HG03135 (cell line): ENCODE measurements around the gene NBEAL1.
"Not testable (repeated sequence)": the region's sequence is repeated elsewhere in the genome, so short reads cannot be mapped to it uniquely, and the experiment has no call there.

Experiments used
- ATAC-seq: cut with Tn5 transposase; IDR thresholded peaks from one replicate; pipeline ENCODE4 v1.9.1; 2021; ENCODE audit warnings: mild to moderate bottlenecking, moderate library complexity; ENCODE audit not compliant: unreplicated experiment

The NBEAL1 gene

DNA sequence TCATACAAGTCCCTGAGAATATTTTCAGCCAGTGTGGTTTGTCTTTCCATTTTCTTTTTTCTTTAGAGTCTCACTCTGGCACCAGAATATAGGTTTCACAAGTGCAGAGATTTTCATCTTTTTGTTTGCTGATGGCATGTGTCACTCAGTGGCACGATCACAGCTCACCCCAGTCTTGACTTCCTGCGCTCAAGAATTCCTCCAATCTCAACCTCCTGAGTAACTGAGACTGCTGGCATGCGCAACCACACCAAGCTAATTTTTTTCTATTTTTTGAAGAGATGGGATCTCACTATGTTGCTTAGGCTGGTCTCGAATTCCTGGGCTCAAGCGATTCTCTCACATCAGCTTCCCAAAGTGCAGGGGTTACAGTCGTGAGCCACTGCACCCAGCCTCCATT, 23.9 kb downstream of the NBEAL1 start:
- no peak for ATAC-seq

DNA sequence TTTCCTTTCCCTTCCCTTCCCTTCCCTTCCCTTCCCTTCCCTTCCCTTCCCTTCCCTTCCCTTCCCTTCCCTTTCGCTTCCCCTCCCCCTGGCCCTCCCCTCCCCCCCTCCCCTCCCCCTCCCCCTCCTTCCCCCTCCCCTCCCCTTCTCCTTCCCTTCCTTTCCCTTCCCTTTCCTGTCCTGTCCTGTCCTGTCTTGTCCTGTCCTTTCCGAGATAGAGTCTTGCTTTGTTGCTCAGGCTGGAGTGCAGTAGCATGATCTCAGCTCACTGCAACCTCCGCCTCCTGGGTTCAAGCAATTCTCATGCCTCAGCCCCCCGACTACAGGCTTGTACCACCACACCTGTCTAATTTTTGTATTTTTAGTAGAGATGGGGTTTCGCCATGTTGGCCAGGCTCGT, 24.5 kb downstream of the NBEAL1 start:
- ATAC-seq, result not testable (repeated sequence)

DNA sequence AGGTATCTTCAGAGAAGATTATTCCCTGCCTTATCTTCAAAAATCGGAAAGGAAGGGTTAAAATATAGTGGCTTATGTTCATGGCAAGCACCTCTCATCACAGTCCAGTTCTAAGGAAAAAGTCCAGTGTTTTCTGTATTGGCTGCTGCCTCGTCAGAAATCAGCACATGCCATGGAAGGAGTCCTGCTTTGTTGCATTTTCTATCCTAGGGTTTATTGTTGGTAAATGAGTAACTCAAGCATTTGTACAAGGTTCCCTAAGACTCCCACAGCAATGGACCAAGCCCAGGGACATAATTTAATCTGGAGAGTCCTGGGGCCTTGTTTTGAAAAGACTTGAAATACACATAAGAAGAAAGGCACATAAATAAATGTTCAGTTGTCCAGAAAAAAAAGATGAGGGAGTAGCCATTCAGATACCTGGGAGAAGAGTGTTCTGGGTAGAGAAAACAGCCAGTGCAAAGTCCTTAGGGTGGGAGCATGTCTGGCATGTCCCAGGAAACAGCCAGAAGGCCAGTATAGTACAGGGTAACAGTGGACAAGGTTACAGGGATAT, 26.4 kb downstream of the NBEAL1 start:
- no peak for ATAC-seq

DNA sequence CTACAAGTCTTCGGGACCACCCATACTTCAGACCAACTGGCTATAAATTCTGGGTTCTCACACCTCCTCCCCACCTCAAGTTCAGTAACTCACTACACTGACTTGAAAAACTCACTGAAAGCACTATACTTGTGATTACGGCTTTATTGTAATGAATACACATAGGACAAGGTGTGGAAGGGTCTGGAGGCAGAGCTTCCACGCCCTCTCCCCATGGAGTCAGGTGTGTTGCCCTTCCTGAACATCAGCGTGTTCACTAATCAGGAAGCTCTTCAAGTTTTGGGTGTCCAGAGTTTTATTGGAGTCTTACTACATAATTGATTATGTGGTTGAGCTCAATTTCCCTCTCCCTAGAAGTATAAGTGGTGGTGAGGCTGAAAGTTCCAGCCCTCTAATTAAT, 27.5 kb downstream of the NBEAL1 start:
- no peak for ATAC-seq

DNA sequence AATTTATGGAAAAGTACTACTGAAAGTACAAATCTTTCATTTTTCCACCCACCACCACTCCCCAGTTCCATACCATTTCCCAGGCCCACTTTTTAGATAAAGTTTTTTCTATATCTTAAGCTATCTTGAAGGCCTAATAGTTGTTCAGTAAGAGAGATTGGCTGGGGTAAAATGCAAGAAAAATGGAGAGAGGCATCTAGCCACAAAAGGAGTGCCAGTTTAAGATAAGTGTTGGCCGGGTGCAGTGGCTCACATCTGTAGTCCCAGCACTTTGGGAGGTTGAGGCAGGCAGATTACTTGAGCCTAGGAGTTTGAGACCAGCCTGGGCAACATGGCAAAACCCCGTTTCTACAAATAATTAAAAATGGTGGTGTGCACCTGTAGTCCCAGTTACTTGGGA, 28.6 kb downstream of the NBEAL1 start:
- no peak for ATAC-seq

DNA sequence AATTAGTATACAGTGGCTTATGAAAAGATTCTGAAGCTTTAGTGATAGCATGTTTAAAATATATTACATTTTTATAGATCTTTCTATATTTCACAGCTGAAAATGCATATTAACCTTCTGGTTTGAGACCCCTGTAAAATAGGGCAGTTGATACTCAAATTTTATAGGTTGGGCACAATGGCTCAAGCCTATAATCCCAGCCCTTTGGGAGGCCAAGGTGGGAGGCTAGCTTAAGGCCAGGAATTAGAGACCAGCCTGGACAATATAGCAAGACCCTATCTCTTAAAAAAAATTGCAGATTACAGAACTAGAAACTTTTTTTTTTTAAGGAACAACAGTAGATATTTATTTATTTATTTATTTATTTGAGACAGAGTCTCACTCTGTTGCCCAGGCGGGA, 31.2 kb downstream of the NBEAL1 start:
- no peak for ATAC-seq

DNA sequence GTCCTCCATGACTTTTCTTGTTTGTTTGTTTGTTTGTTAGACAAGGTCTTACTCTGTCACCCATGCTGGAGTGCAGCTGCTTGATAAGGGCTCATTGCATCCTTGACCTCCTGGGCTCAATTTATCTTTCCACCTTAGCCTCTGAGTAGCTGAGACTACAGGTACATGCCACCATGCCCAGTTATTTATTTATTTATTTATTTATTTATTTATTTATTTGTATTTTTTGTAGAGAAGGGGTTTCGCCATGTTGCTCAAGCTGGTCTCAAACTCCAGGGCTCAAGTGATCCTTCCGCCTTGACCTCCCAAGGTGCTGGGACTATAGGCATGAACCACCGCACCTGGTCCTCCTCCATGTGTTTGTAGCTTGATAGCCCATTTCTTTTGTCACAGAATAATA, 37.9 kb downstream of the NBEAL1 start:
- no peak for ATAC-seq

DNA sequence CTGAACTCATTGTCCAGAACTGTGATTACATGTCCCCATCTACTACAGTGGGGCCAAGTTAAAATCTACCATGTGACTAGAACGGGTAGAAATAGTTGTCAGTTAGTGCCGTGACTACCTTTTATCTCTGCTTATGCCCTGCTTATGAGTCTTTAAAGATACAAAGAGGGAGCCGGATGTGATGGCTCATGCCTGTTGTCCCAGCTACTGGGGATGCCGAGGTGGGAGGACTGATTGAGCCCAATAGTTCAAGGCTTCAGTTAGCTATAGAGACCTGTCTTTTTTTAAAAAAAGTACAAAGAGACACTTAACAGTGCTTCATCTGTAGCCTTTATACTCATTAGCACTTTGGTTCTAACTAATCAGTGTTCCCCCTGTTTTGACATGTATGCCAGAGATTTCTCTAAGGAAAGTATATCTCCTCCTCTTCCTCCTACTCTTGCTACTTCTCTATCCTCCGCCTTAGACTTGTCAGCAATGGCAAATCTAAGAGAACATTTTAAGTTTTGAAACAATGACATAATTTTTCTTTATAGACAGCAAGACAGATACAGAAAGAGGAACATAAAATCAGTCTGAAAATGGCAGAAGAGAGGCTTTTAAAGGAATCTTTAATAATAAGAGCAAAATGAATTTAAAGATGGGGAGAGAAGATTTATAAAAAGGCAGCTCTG, 45.0 kb downstream of the NBEAL1 start:
- ATAC-seq, result no peak

DNA sequence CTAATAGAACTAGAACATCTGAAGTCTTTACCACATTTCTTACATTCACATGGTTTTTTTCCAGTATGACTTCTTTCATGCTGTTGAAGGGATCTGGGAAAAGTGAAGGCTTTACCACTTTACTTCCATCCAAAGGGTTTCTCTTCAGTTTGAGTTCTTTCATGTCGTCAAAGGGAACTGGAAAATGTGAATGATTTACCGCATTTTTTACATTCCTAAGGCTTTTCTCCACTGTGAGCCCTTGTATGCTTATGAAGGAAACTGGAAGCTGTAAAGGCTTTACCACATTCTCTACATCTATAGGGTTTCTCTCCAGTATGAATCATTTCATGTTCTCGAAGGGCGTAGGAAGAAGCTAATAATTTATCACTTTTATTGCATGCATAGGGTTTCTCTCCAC, 46.7 kb downstream of the NBEAL1 start:
- ATAC-seq, result no peak

DNA sequence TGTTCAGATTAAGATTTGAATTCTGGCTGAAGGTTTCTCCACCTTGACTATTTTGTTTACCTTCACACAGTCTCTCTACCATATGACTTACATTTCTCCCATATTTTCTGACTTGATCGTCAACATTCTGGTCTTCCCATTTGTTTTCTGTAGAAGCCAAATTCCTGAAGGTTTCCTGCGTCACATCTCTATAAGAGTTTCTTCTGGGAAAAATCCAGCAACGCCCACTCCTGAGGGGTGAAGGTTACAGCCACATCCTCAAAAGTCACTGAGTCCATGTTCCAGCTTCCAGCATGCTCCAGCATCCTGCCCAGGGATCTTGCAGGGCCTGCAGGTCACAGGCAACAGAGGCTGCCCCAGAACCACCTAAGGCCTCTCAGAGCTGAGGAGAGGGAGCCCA, 47.5 kb downstream of the NBEAL1 start:
- ATAC-seq, result no peak

DNA sequence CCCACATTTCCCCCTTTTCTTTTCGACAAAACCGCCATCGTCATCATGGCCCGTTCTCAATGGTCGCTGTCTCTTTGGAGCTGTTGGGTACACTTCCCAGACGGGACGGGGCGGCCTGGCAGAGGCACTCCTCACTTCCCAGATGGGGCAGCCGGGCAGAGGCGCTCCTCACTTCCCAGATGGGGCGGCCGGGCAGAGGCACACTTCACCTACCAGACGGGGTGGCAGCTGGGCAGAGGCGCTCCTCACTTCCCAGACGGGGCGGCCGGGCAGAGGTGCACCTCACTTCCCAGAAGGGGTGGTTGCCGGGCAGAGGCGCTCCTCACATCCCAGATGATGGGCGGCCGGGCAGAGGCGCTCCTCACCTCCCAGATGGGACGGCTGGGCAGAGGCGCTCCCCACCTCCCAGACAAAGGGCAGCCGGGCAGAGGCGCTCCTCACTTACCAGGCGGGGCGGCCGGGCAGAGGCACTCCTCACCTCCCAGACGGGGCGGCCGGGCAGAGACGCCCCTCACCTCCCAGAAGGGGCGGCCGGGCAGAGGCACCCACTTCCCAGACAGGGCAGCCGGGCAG, 51.9 kb downstream of the NBEAL1 start:
- not testable (repeated sequence) for ATAC-seq

DNA sequence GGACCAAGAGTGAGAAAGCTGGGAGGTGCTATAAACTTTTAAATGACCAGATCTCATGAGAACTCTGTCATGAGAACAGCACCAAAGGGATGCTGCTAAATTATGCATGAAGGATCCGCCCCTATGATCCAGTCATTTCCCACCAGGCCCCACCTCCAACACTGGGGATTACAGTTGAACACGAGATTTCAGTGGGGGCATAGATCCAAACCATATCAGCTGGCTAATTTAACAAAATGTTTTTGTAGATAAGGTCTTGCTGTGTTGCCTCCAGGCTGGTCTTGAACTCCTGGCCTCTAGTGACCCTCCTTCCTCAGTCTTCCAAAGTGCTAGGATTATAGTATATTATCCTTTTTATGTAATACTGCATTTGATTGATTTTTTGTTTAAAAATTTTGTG, 56.0 kb downstream of the NBEAL1 start:
- ATAC-seq, result no peak

DNA sequence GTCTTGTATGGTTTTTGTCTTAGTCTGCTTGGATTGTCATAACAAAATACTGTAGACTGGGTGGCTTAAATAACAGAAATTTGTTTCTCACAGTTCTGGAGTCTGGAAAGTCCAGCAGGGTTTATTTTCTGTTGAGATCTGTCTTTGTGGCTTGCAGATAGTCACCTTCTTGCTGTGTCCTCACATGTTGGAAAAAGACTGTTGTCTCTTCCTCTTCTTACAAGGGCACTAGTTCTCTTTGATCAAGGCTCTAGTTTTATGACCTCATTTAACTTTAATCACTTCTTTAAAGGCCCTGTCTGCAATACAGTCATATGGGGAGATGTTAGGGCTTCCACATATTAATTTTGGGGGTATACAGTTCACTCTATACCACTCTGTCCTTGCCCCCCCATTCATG, 56.5 kb downstream of the NBEAL1 start:
- ATAC-seq, result no peak

DNA sequence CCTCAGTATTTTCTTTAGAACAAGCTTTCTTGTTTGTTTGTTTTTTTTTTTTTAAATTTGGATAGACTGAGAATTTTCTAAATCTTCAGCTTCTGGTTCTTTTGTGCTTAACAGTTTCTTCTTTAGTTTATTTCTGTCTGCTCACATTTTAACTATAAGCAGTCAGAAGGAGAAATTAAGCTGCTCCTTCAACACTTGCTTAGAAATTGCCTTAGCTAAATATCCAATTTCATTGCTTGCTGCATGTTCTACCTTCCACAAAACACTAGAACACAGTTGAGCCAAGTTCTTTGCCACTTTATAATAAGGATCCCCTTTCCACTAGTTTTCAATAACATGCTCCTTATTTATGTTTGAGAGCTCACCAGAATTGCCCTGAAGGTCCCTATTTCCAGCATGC, 57.7 kb downstream of the NBEAL1 start:
- no peak for ATAC-seq

DNA sequence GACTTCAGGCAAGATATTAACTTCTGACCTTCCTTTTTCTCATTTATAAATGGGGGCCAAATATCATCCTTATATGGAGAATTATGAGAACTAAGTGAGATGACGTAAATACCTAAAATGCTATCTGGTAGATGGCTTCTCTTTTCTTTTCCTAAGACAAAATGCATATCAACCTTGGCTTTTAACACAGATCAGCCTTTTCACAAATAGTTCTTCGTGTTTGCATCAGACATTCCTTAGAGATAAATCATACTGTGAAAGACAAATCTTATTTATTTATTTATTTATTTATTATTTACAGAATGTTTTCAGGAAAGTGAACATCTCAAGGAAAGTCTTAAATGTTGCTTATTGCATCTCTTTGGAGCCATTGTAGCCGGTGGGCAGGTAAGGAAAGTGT, 62.8 kb downstream of the NBEAL1 start:
- ATAC-seq, result no peak

DNA sequence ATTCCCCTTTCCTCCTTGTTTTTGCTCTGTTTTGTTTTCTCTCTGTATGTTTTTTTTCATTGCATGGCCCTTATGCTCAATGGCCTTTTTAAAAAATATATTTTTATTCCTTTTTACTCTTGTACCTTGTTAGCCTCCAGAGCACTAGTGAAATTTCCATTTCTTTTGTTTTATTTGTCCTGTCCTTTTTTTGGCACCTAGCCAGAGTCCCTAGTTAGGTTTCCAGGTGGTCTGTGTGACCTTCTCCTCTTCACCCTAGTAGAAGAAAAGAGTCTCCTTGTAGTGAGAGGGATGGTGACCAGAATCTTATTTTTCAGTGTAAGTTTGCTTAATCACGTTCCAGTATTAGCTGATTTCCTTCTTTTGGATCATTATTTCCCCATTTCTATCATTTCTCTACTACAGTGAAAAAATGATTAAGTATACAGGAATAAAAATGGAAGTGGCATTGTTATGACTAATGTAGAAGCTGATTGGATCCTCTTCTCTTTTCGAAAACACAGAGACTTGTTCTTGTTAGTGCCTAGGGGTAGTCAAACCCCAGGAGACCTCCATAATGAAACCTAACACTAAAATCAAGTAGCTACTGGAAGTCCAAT, 65.9 kb downstream of the NBEAL1 start:
- ATAC-seq, result no peak

DNA sequence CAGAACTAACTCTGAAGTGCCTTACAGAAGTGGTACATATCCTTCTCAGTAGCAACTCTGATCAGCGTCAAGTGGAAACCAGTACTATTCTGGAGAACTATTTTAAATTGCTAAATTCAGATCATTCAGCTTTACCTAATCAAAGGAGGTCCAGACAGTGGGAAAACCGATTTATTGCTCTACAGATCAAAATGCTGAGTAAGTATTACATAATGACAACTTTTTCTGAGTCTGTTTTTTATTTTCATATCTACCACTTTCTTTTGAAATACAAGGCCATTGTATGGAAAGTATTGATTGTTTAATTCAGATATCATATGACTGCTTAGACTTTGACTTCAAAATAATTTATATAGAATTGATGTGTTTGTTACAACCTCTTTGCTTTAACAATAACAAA, 68.7 kb downstream of the NBEAL1 start:
- no peak for ATAC-seq

DNA sequence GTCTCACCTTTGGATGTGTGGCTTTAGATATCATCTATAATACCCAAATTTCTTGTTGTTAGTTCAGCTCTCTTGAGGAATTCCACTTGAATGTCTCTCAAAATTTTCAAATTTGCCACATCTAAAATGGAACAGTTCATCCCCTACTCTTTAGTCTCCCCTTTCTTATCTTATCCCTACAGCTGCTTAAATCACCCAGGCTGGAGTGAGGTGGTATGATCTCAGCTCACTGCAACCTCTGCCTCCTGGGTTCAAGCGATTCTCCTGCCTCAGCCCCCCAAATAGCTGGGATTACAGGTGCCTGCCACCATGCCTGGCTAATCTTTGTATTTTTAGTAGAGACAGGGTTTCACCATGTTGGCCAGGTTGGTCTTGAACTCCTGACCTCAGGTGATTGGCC, 71.7 kb downstream of the NBEAL1 start:
- not testable (repeated sequence) for ATAC-seq

DNA sequence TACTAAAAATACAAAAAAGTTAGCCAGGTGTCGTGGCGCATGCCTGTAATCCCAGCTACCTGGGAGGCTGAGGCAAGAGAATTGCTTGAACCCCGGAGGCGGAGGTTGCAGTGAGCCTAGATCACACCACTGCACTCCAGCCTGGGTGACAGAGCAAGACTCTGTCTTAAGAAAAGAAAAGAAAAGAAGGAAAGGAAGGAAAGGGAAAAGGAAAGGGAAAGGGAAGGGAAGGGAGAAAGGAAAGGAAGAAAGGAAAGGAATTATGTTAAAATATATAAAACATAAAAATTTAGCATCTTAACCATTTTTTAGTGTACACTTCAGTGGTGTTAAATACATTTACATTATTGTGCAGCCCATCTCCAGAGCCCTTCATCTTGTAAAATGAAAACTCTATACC, 76.0 kb downstream of the NBEAL1 start:
- ATAC-seq, result not testable (repeated sequence)

DNA sequence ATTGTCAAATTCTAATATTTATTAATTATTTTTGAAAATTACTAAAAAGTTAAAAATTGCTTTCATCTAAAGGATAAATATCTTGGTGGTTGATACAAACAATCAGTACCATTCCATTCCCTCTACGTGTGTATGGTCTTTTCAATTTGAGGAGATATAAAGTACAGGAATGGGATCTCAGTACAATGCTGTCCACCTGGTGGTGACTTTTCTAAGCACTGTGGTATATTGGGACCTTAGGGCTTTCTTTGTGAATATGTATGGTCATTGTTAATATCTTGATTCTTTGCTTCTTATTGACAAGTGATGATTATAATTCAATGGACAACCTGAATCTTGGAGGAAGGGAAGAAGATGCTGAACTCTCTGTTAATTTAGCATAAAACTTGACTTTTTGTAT, 83.1 kb downstream of the NBEAL1 start:
- no peak for ATAC-seq

DNA sequence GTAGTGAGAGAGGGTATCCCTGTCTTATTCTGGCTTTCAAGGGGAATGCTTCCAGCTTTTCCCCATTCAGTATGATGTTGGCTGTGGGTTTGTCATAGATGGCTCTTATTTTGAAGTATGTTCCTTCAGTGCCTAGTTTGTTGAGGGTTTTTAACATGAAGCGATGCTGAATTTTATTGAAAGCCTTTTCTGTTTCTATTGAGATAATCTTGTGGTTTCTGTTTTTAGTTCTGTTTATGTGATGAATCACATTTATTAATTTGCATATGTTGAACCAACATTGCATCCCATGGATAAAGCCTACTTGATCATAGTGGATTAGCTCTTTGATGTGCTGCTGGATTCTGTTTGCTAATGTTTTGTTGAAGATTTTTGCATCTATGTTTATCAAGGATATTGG, 87.7 kb downstream of the NBEAL1 start:
- not testable (repeated sequence) for ATAC-seq

DNA sequence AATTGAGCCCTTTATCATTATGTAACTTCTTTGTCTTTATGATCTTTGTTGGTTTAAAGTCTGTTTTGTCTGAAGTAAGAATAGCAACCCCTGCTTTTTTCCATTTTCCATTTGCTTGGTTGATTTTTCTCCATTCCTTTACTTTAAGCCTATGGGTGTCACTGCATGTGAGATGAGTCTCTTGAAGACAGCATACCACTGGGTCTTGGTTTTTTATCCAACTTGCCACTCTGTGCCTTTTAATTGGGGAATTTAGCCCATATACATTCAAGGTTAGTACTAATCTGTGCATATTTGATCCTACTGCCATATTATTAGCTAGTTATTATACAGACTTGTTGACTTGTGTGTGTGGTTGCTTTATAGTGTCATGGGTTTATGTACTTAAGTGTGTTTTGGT, 89.6 kb downstream of the NBEAL1 start:
- no peak for ATAC-seq
